K562 (cell line): ENCODE results near the gene FBXO11. TPM values are rescaled to one million over a fixed set of nuclear protein-coding genes. Genes with fewer than 3 reads are reported as not detected.

Experiments
- ATAC-seq: fragments of 200-7000 bp; cut with Tn5 transposase; 3 replicates; pipeline ENCODE4 v1.9.1; 2020; ENCODE audit warnings: moderate library complexity
- BruUV-seq: library from RNA; stranded (reverse); fragments of 400-500 nt; replicated peaks from 2 replicates; lab custom pipeline; 2021; lab: Mats Ljungman, UMichigan
- CTCF ChIA-PET: fragments of 300-600 bp; formaldehyde crosslinking; extraction: SDS; loops from one replicate; lab custom pipeline; 2021; ENCODE audit warnings: low intra/inter-chr PET ratio; lab: Yijun Ruan, JAX
- POLR2A ChIA-PET: fragments of 300-600, 350-650 bp; sonication (Branson Sonifier 250); formaldehyde crosslinking; extraction: SDS; loops from one replicate; lab custom pipeline; 2021; ENCODE audit warnings: antibody characterized with exemption, inconsistent platforms; lab: Yijun Ruan, JAX
- DNase-seq, 4 experiments: peaks; one replicate each; pipeline versions ENCODE4 v3.0.0 to v3.0.0-alpha.2; 2011 to 2018; ENCODE audit warnings: low spot score in 3 of 4, mixed read lengths in 3 of 4; ENCODE audit errors: extremely low read depth in 1 of 4
- FAIRE-seq: peaks from 2 replicates; lab custom pipeline; 2011; peaks lifted over from hg19 to GRCh38; lab: Jason Lieb, UNC
- H2AFZ ChIP-seq: 2 replicates; pipeline ENCODE4 v1.6.0; 2011; ENCODE audit warnings: low read depth, low read length, control low read depth, inconsistent platforms
- H3K27ac ChIP-seq: fragments of 200-600 bp; 3 replicates; pipeline ENCODE4 v1.8.0; 2011; ENCODE audit warnings: low read depth, mild to moderate bottlenecking, control low read depth, inconsistent platforms, low read length, moderate library complexity, mixed read lengths; ENCODE audit errors: extremely low read depth
- H3K27me3 ChIP-seq, 2 experiments: fragments of 300-600 bp in 1 of 2; 2 replicates in 1 of 2; 3 replicates in 1 of 2; pipeline versions ENCODE4 v1.6.0 to v1.8.0; 2011; ENCODE audit warnings: inconsistent platforms in 2 of 2, low read length in 2 of 2, mild to moderate bottlenecking in 1 of 2, mixed read lengths in 1 of 2, moderate library complexity in 1 of 2; ENCODE audit not compliant: control insufficient read depth in 2 of 2, insufficient read depth in 2 of 2
- H3K36me3 ChIP-seq: fragments of 300-600 bp; 3 replicates; pipeline ENCODE4 v1.8.0; 2011; ENCODE audit warnings: mild to moderate bottlenecking, low read length, inconsistent platforms; ENCODE audit not compliant: control insufficient read depth, insufficient read depth
- H3K4me1 ChIP-seq, 2 experiments: fragments of 200-600 bp in 1 of 2; replicated peaks in 1 of 2; 2 replicates in 1 of 2; 3 replicates in 1 of 2; pipeline versions ENCODE4 v1.5.1 to v1.8.0; 2011; ENCODE audit warnings: inconsistent platforms in 2 of 2, low read length in 2 of 2, mild to moderate bottlenecking in 1 of 2, mixed read lengths in 1 of 2, moderate library complexity in 1 of 2; ENCODE audit not compliant: control insufficient read depth in 2 of 2, insufficient read depth in 2 of 2
- H3K4me2 ChIP-seq: 2 replicates; pipeline ENCODE4 v1.6.1; 2011; ENCODE audit warnings: low read length, control low read depth, inconsistent platforms, mixed read lengths; ENCODE audit not compliant: insufficient read depth
- H3K4me3 ChIP-seq: fragments of 200-600 bp; sonication (generic), shearing (Covaris generic); 2 replicates; pipeline ENCODE4 v1.5.1; 2016; ENCODE audit warnings: control low read depth, inconsistent platforms
- H3K79me2 ChIP-seq: fragments of 200-600 bp; 3 replicates; pipeline ENCODE4 v1.8.0; 2011; ENCODE audit warnings: low read length, inconsistent platforms; ENCODE audit not compliant: control insufficient read depth, insufficient read depth
- H3K9ac ChIP-seq, 2 experiments: 2 replicates each; pipeline versions ENCODE4 v1.6.0 to v1.6.1; 2011; ENCODE audit warnings: low read depth in 2 of 2, low read length in 2 of 2, control low read depth in 1 of 2, inconsistent platforms in 1 of 2, mild to moderate bottlenecking in 1 of 2, mixed read lengths in 1 of 2; ENCODE audit not compliant: insufficient read depth in 1 of 2
- H3K9me1 ChIP-seq: one replicate; pipeline ENCODE4 v1.6.0; 2011; ENCODE audit warnings: inconsistent platforms, mild to moderate bottlenecking, low read length, moderate library complexity; ENCODE audit not compliant: control insufficient read depth, insufficient read depth
- H3K9me3 ChIP-seq: replicated peaks from 2 replicates; pipeline ENCODE4 v1.5.1; 2011; ENCODE audit warnings: low read depth, low read length, inconsistent platforms; ENCODE audit not compliant: control insufficient read depth, insufficient read depth
- H4K20me1 ChIP-seq: replicated peaks from 2 replicates; pipeline ENCODE4 v1.6.1; 2011; ENCODE audit warnings: low read length, inconsistent platforms, mixed read lengths; ENCODE audit not compliant: control insufficient read depth, insufficient read depth
- ATF7 ChIP-seq: fragments of 450-650 bp; IDR thresholded peaks from 2 replicates; pipeline ENCODE4 v1.7.1; 2014; ENCODE audit warnings: mild to moderate bottlenecking, moderate library complexity
- CBFA2T2 ChIP-seq: fragments of 450-650 bp; conservative IDR thresholded peaks from 2 replicates; pipeline ENCODE4 v1.6.1; 2017; ENCODE audit warnings: mild to moderate bottlenecking
- GABPA ChIP-seq: fragments of 200-800 bp; sonication (Bioruptor generic); conservative IDR thresholded peaks from 2 replicates; pipeline ENCODE4 v1.6.1; 2016; ENCODE audit warnings: low read depth, missing genetic modification characterization, missing compliant biosample characterization
- HMG20B ChIP-seq: fragments of 250-450 bp; sonication (Bioruptor Pico); IDR thresholded peaks from 2 replicates; pipeline ENCODE4 v1.5.0; 2021; ENCODE audit warnings: mild to moderate bottlenecking
- RBM15 ChIP-seq: fragments of 200-400 bp; formaldehyde crosslinking; IDR thresholded peaks from 2 replicates; pipeline ENCODE4 v1.6.1; 2018; ENCODE audit warnings: mild to moderate bottlenecking, low read length, moderate library complexity; ENCODE audit not compliant: insufficient read depth
- TSC22D4 ChIP-seq: fragments of 450-650 bp; IDR thresholded peaks from 2 replicates; pipeline ENCODE4 v1.6.1; 2016; ENCODE audit warnings: missing genetic modification characterization, missing biosample characterization, control low read depth
- WHSC1 ChIP-seq: IDR thresholded peaks from one replicate; pipeline ENCODE4 v1.6.1; 2012; ENCODE audit warnings: low read length, control low read depth, inconsistent platforms
- XRCC5 ChIP-seq: fragments of 200-400 bp; formaldehyde crosslinking; IDR thresholded peaks from 2 replicates; pipeline ENCODE4 v1.6.1; 2017; ENCODE audit warnings: low read depth, mild to moderate bottlenecking, low read length
- ZNF143 ChIP-seq: sonication (generic); formaldehyde crosslinking; IDR thresholded peaks from 2 replicates; pipeline ENCODE4 v1.9.0; 2022; ENCODE audit warnings: mild to moderate bottlenecking, missing genetic modification reagents
- ZNF184 ChIP-seq: sonication (generic); formaldehyde crosslinking; IDR thresholded peaks from 2 replicates; pipeline ENCODE4 v1.5.0; 2020; ENCODE audit warnings: missing genetic modification reagents
- ZNF311 ChIP-seq: fragments of 250-450 bp; sonication (Bioruptor Pico); IDR thresholded peaks from 2 replicates; pipeline ENCODE4 v1.4.0; 2020; ENCODE audit warnings: mild to moderate bottlenecking, moderate library complexity
- ZNF707 ChIP-seq: fragments of 250-450 bp; sonication (Bioruptor Pico); conservative IDR thresholded peaks from 2 replicates; pipeline ENCODE4 v1.8.0; 2022; ENCODE audit warnings: inconsistent platforms, mild to moderate bottlenecking, moderate library complexity
- WGBS: fragments of 100-300 bp; shearing (Covaris generic); methylation state at CpG from one replicate; pipeline ENCODE4 v1.1.6; 2016; ENCODE audit warnings: low coverage, mixed read lengths; ENCODE audit not compliant: insufficient coverage; ENCODE audit errors: missing lambda C conversion rate; 5-methylcytosine and 5-hydroxymethylcytosine counted together
- in situ Hi-C: fragments of 300-500 bp; cut with MboI; formaldehyde crosslinking; loops from 4 replicates; pipeline ENCODE4 v1.15.0; 2018; ENCODE audit warnings: inconsistent platforms, mixed read lengths
- intact Hi-C: fragments of 100-400 bp; cut with micrococcal nuclease; formaldehyde crosslinking; loops from 2 replicates; pipeline ENCODE4 v1.14.2; 2022
- polyA plus RNA-seq, 8 experiments: library from polyadenylated mRNA; depleted of rRNA in 4 of 8; stranded (reverse) in 5 of 8; unstranded in 3 of 8; fragments of >200 nt; fragmentation: Nextera tagmentation in 2 of 8; fragmentation: Illumina TruSeq in 1 of 8; extraction: Ambion mirVana in 2 of 8; extraction: Trizol in 1 of 8; gene quantifications; 2 replicates each; pipeline versions ENCODE4 v1.2.1 to v1.2.3, GENCODE V29; 2011 to 2014; ENCODE audit warnings: inconsistent platforms in 1 of 8, missing spikeins in 1 of 8
- total RNA-seq, 7 experiments: library from RNA; depleted of rRNA in 6 of 7; stranded (reverse); fragments of >200 nt in 6 of 7; fragmentation: Illumina TruSeq in 2 of 7; extraction: Trizol in 2 of 7; gene quantifications; 2 replicates each; pipeline versions ENCODE4 v1.2.1 to v1.2.3, GENCODE V29; 2011 to 2021; ENCODE audit warnings: low replicate concordance in 1 of 7
- TF ChIP-seq, protein P1 (sequence below): fragments of 250-450 bp; sonication (Bioruptor Pico); IDR thresholded peaks from 2 replicates; pipeline ENCODE4 v1.8.0; 2022; ENCODE audit warnings: inconsistent platforms, mild to moderate bottlenecking, moderate library complexity, borderline replicate concordance
- TF ChIP-seq, protein P2 (sequence below): fragments of 450-650 bp; formaldehyde crosslinking; IDR thresholded peaks from 2 replicates; pipeline ENCODE4 v1.4.0; 2020; ENCODE audit warnings: mild to moderate bottlenecking, mixed read lengths
- TF ChIP-seq, protein P3 (sequence below): fragments of 450-650 bp; conservative IDR thresholded peaks from 2 replicates; pipeline ENCODE4 v1.6.1; 2016; ENCODE audit warnings: missing genetic modification characterization, low read depth, mild to moderate bottlenecking, control low read depth, missing compliant biosample characterization
- TF ChIP-seq, protein P4 (sequence below): sonication (generic); formaldehyde crosslinking; IDR thresholded peaks from 2 replicates; pipeline ENCODE4 v1.8.0; 2022; ENCODE audit warnings: mild to moderate bottlenecking, missing genetic modification reagents

The FBXO11 gene
- total and polyA plus RNA-seq, 9 of the 15 experiments (the other 6 are each of a cell fraction or from before 2014, with no cell fraction given): 8.8 to 44.5 (median 24.1) TPM

DNA sequence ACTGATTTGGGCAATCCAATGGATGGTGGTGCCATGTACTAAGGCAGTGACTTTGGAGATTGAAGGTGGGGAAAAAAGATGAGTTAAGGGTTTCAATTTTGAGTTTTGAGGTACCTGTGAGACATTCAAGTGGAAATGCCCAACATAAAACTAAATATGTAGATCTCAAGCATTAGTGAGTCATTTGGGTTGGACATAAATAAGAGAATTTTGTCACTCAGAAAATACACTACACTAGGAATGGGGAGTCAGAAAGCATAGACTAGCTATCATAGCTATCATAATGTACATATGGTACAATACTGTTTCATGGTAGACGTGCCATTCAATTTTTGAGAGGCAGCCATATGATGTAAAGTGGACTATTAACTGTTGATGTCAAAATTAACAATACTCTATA is 56.1 kb downstream of the FBXO11 start (continued):
- no peak for TF ChIP-seq RBM15
- TF ChIP-seq ZNF311 (CRISPR knock-in tag): no peak
- TF ChIP-seq, protein P1, sequence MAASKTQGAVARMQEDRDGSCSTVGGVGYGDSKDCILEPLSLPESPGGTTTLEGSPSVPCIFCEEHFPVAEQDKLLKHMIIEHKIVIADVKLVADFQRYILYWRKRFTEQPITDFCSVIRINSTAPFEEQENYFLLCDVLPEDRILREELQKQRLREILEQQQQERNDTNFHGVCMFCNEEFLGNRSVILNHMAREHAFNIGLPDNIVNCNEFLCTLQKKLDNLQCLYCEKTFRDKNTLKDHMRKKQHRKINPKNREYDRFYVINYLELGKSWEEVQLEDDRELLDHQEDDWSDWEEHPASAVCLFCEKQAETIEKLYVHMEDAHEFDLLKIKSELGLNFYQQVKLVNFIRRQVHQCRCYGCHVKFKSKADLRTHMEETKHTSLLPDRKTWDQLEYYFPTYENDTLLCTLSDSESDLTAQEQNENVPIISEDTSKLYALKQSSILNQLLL (CRISPR knock-in tag): no peak
- TF ChIP-seq ATF7: no peak

DNA sequence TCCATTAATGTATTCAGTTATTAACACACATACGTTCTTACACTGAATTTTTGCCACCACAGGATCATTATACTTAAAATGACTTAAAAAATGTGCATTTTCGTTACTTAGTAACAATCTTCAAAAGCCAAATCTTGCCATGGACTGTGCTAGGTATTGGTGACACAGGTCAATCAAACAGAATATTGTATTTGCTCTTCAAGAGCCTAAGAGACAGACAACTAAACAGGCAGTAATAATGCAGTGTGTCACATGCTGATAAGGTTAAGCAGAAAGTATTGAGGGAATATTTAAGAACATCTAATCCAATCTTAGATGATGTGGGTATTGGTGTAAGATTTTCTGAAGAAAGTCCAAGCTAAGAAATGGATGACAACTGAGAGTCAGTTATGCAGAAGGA is 56.9 kb downstream of the FBXO11 start:
- ATAC-seq (peak; percentile 32; the same call in 2 of the 3 replicates), FAIRE-seq (no peak)
- H3K9me3 ChIP-seq: no peaks in the 10 kb centered on the region

More for the DNA sequence above, 56.9 kb downstream of the FBXO11 start:
- POLR2A ChIA-PET: interaction anchor here (0.6 to 1.1 kb wide), 2 partner anchors 18 to 46 kb away, joined by 3 read pairs; no protein-coding TSS in a partner anchor
- Histone ChIP-seq H3K9me1 (no peaks in the 10 kb centered on the region), H4K20me1 (peaks cover 2% of the 10 kb centered on the region; the same call in 1 of the 2 replicates), H3K27ac (no peak overlapping the region), H3K4me3 (no peak overlapping the region), H3K9ac (no peak overlapping the region), H3K79me2 (peaks cover 86% of the 10 kb centered on the region), H3K4me2 (no peak overlapping the region), H3K27me3 (no peaks in the 10 kb centered on the region), H3K36me3 (0 out of 3 replicates have a peak, but pooled peaks cover 2% of the 10 kb centered on the region), H3K4me1 (no peaks in the 10 kb centered on the region), H2AFZ (no peak overlapping the region)
- intact Hi-C loops (no loop called here), in situ Hi-C loops (no loop called here)
- CTCF ChIA-PET: no interaction called here
- no peak for DNase-seq
- BruUV-seq: no TSS peak
- TF ChIP-seq, protein P2, sequence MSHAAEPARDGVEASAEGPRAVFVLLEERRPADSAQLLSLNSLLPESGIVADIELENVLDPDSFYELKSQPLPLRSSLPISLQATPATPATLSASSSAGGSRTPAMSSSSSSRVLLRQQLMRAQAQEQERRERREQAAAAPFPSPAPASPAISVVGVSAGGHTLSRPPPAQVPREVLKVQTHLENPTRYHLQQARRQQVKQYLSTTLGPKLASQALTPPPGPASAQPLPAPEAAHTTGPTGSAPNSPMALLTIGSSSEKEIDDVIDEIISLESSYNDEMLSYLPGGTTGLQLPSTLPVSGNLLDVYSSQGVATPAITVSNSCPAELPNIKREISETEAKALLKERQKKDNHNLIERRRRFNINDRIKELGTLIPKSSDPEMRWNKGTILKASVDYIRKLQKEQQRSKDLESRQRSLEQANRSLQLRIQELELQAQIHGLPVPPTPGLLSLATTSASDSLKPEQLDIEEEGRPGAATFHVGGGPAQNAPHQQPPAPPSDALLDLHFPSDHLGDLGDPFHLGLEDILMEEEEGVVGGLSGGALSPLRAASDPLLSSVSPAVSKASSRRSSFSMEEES (CRISPR knock-in tag): no peak
- TF ChIP-seq WHSC1 (no peak), GABPA (tag) (no peak), ZNF707 (CRISPR knock-in tag) (no peak), HMG20B (CRISPR knock-in tag) (no peak), TSC22D4 (tag) (no peak), XRCC5 (no peak), ZNF143 (CRISPR knock-in tag) (no peak), ZNF184 (CRISPR knock-in tag) (no peak), CBFA2T2 (no peak)
- TF ChIP-seq, protein P3, sequence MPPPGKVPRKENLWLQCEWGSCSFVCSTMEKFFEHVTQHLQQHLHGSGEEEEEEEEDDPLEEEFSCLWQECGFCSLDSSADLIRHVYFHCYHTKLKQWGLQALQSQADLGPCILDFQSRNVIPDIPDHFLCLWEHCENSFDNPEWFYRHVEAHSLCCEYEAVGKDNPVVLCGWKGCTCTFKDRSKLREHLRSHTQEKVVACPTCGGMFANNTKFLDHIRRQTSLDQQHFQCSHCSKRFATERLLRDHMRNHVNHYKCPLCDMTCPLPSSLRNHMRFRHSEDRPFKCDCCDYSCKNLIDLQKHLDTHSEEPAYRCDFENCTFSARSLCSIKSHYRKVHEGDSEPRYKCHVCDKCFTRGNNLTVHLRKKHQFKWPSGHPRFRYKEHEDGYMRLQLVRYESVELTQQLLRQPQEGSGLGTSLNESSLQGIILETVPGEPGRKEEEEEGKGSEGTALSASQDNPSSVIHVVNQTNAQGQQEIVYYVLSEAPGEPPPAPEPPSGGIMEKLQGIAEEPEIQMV (tag): no peak
- TF ChIP-seq, protein P4, sequence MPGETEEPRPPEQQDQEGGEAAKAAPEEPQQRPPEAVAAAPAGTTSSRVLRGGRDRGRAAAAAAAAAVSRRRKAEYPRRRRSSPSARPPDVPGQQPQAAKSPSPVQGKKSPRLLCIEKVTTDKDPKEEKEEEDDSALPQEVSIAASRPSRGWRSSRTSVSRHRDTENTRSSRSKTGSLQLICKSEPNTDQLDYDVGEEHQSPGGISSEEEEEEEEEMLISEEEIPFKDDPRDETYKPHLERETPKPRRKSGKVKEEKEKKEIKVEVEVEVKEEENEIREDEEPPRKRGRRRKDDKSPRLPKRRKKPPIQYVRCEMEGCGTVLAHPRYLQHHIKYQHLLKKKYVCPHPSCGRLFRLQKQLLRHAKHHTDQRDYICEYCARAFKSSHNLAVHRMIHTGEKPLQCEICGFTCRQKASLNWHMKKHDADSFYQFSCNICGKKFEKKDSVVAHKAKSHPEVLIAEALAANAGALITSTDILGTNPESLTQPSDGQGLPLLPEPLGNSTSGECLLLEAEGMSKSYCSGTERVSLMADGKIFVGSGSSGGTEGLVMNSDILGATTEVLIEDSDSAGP (CRISPR knock-in tag): no peak
- 76% methylated on average over 2 of the region's 2 CpGs for WGBS
